Breast epithelium (tissue), 4 donors: ENCODE data around the gene UBAP1. TPM values are rescaled to one million over a fixed set of nuclear protein-coding genes. Genes with fewer than 3 reads are reported as not detected.
"Not testable (repeated sequence)": the region's sequence is repeated elsewhere in the genome, so short reads cannot be mapped to it uniquely, and the experiment has no call there.

Source experiments
- DNase-seq, 2 donors: peaks; one replicate each; pipeline ENCODE4 v3.0.0-alpha.2; 2019; ENCODE audit warnings: low spot score in 2 of 2
- H3K27ac ChIP-seq, 2 donors: fragments of 200-600 bp; sonication (generic) in 1 of 2; one replicate each; pipeline ENCODE4 v1.5.1; 2016 to 2019; ENCODE audit warnings: mild to moderate bottlenecking in 1 of 2
- H3K27me3 ChIP-seq, 2 donors: fragments of 200-600 bp; sonication (generic) in 1 of 2; one replicate each; pipeline versions ENCODE4 v1.5.1 to v1.6.0; 2017 to 2019; ENCODE audit warnings: control low read depth in 1 of 2, mild to moderate bottlenecking in 1 of 2
- H3K36me3 ChIP-seq: fragments of 200-600 bp; one replicate; pipeline ENCODE4 v1.5.1; 2019
- H3K4me1 ChIP-seq, 2 donors: fragments of 200-600 bp; sonication (generic); one replicate each; pipeline ENCODE4 v1.5.1; 2016 to 2019; ENCODE audit warnings: control low read depth in 1 of 2
- H3K4me3 ChIP-seq, 3 donors: fragments of 200-600 bp; sonication (generic); 1 replicate in 2 of 3; 2 replicates in 1 of 3; pipeline ENCODE4 v1.5.1; 2016 to 2019; ENCODE audit warnings: mild to moderate bottlenecking in 3 of 3, moderate library complexity in 2 of 3
- H3K9me3 ChIP-seq, 2 donors: fragments of 200-600 bp; sonication (generic) in 1 of 2; one replicate each; pipeline ENCODE4 v1.5.1; 2016 to 2019; ENCODE audit warnings: control low read depth in 1 of 2
- CTCF ChIP-seq, 3 donors: fragments of 450-650 bp; IDR thresholded peaks; one replicate each; pipeline ENCODE4 v1.5.1; 2016 to 2017; ENCODE audit warnings: antibody characterized with exemption in 3 of 3, mild to moderate bottlenecking in 3 of 3, moderate library complexity in 3 of 3
- POLR2A ChIP-seq: fragments of 450-650 bp; IDR thresholded peaks from one replicate; pipeline ENCODE4 v1.6.1; 2016; ENCODE audit warnings: antibody characterized with exemption, mild to moderate bottlenecking, moderate library complexity
- POLR2AphosphoS5 ChIP-seq, 3 donors: sonication (generic); formaldehyde crosslinking; IDR thresholded peaks; one replicate each; pipeline ENCODE4 v1.6.1; 2017; ENCODE audit warnings: antibody characterized with exemption in 3 of 3
- intact Hi-C: fragments of 100-400 bp; cut with DNase I; formaldehyde crosslinking; loops from one replicate; pipeline ENCODE4 v1.15.1; 2023; ENCODE audit warnings: low total_unique reads
- total RNA-seq, 3 donors: library from RNA; depleted of rRNA; stranded (reverse); fragments of >200 nt; gene quantifications; one replicate each; pipeline ENCODE4 v1.1.0, GENCODE V29; 2016

The UBAP1 gene
- total RNA-seq, 3 donors from 2014 or later: 49.5 to 56.5 (median 51.4) TPM

DNA sequence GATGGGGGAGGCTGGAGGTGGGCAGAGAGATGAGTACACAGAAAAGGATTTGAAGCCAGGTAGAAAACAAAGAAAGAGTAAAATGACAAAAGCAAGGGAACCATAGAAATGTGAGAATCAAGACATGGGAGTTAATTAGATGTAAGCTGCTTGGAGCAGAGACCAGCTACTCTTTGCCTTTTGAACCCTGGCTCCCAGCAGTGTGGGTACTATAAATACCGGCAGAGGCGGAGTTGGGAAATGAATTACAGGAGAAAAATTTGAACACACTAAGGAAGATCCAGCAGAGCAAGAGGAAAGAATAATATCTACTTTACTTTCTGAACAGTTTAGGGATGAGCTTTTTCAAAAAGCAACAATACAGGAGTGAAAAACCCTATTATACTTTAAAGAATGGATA lies 113.7 kb downstream of the UBAP1 start:
- no peak overlapping the region for H3K27ac ChIP-seq
- H3K4me3 ChIP-seq: no peak overlapping the region
- DNase-seq: no peak
- H3K27me3 ChIP-seq: no peaks in the 10 kb centered on the region
- intact Hi-C loops: no loop called here
- no peaks in the 10 kb centered on the region for H3K4me1 ChIP-seq
- no peak for TF ChIP-seq POLR2AphosphoS5 (IDR thresholded peaks at IDR 0.05)
- no peak for TF ChIP-seq CTCF (IDR thresholded peaks at IDR 0.05)
- no peak for TF ChIP-seq POLR2A
- H3K9me3 ChIP-seq: no peaks in the 10 kb centered on the region
- no peaks in the 10 kb centered on the region for H3K36me3 ChIP-seq

GRCh38 chr9:34301064-34301463 lies 122.2 kb downstream of the UBAP1 start:
- H3K27me3 ChIP-seq, H3K9me3 ChIP-seq, intact Hi-C loops, DNase-seq, H3K4me1 ChIP-seq, H3K27ac ChIP-seq, H3K36me3 ChIP-seq, H3K4me3 ChIP-seq: not testable (repeated sequence)

Other genes with a start within 250 kb of the UBAP1 start
- gene UBAP2, start 130.2 kb upstream of the UBAP1 start, total RNA-seq: 10 to 100 TPM; 21.8 to 32.1 (median 29.8) TPM
- gene DCAF12, start 52.3 kb upstream of the UBAP1 start, total RNA-seq: 10 to 100 TPM; 25.6 to 36.7 (median 29.6) TPM
- 1 to 10 TPM; 1.3 to 2.6 (median 1.3) TPM for gene KIF24, start 150.2 kb downstream of the UBAP1 start, total RNA-seq
- gene NUDT2, start 150.5 kb downstream of the UBAP1 start, total RNA-seq: 10 to 100 TPM; 20.0 to 22.0 (median 21.6) TPM
- gene MYORG, start 197.9 kb downstream of the UBAP1 start, total RNA-seq: 10 to 100 TPM in 1 of 3 donors, 1 to 10 TPM in 2; 2.9 to 11.5 (median 6.4) TPM